Neural crest cell (in vitro differentiated cells): ENCODE results near the gene MGAT5B. TPM values are rescaled to one million over a fixed set of nuclear protein-coding genes. Genes with fewer than 3 reads are reported as not detected.

Source experiments
- DNase-seq: peaks from one replicate; pipeline ENCODE4 v3.0.0; 2021; ENCODE audit warnings: low read depth, mixed read lengths, low spot score
- H3K27ac Mint-ChIP-seq: one replicate; pipeline ENCODE4 v1.8.0; 2021; ENCODE audit warnings: mild to moderate bottlenecking, mixed read lengths; ENCODE audit not compliant: unreplicated experiment
- H3K27me3 Mint-ChIP-seq: 2 replicates; pipeline ENCODE4 v1.8.0; 2021; ENCODE audit warnings: low read depth, mild to moderate bottlenecking, mixed read lengths
- H3K36me3 Mint-ChIP-seq: 2 replicates; pipeline ENCODE4 v1.8.0; 2021; ENCODE audit warnings: low read depth, mild to moderate bottlenecking, mixed read lengths
- H3K4me1 Mint-ChIP-seq: 2 replicates; pipeline ENCODE4 v1.8.0; 2021; ENCODE audit warnings: mixed read lengths
- H3K4me3 Mint-ChIP-seq: one replicate; pipeline ENCODE4 v1.8.0; 2021; ENCODE audit warnings: mild to moderate bottlenecking, mixed read lengths
- H3K9me3 Mint-ChIP-seq: 2 replicates; pipeline ENCODE4 v1.8.0; 2021; ENCODE audit warnings: mixed read lengths
- total RNA-seq: library from RNA; stranded (reverse); gene quantifications from 2 replicates; pipeline ENCODE4 v1.2.1, GENCODE V29; 2021
- TF ChIP-seq, protein P1 (sequence below): fragments of 200-600 bp; sonication (generic); conservative IDR thresholded peaks from 2 replicates; pipeline ENCODE4 v1.5.0; 2021; ENCODE audit warnings: antibody characterized with exemption, mild to moderate bottlenecking

The MGAT5B gene
- total RNA-seq, 1 donor from 2014 or later: 14.6 TPM

DNA sequence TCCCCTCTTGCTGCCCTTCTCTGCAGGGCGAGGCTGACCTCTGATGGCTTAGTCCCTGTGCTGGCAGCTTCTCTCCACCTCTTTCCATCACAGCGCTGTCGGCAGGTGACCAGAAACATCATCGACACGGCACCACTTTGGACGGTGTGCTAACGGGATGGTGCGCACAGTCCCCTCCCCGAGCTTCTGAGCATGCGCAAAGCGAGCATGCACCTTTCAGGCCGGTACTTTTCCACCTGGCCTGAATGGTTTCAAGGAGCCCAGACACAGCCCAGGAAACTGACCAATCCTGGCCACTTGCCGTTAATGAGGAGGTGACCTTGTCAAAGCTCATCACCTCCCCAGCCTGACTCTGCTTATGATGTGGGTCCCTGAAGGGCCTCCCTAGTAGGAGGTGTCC lies 54.8 kb downstream of the MGAT5B start:
- Mint-ChIP-seq H3K27ac (no peak overlapping the region), H3K4me3 (no peak overlapping the region), H3K36me3 (no peaks in the 10 kb centered on the region), H3K4me1 (peaks cover 9% of the 10 kb centered on the region), H3K9me3 (no peaks in the 10 kb centered on the region), H3K27me3 (no peaks in the 10 kb centered on the region)
- DNase-seq: no peak
- TF ChIP-seq, protein P1, sequence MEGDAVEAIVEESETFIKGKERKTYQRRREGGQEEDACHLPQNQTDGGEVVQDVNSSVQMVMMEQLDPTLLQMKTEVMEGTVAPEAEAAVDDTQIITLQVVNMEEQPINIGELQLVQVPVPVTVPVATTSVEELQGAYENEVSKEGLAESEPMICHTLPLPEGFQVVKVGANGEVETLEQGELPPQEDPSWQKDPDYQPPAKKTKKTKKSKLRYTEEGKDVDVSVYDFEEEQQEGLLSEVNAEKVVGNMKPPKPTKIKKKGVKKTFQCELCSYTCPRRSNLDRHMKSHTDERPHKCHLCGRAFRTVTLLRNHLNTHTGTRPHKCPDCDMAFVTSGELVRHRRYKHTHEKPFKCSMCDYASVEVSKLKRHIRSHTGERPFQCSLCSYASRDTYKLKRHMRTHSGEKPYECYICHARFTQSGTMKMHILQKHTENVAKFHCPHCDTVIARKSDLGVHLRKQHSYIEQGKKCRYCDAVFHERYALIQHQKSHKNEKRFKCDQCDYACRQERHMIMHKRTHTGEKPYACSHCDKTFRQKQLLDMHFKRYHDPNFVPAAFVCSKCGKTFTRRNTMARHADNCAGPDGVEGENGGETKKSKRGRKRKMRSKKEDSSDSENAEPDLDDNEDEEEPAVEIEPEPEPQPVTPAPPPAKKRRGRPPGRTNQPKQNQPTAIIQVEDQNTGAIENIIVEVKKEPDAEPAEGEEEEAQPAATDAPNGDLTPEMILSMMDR: no peak

GRCh38 chr17:76923491-76923890 lies 55.3 kb downstream of the MGAT5B start:
- H3K36me3 Mint-ChIP-seq: no peaks in the 10 kb centered on the region
- H3K27me3 Mint-ChIP-seq: no peaks in the 10 kb centered on the region
- DNase-seq: no peak
- no peak overlapping the region for H3K27ac Mint-ChIP-seq
- H3K4me1 Mint-ChIP-seq: peaks cover 9% of the 10 kb centered on the region
- no peaks in the 10 kb centered on the region for H3K9me3 Mint-ChIP-seq
- TF ChIP-seq, protein P1: no peak
- no peak overlapping the region for H3K4me3 Mint-ChIP-seq

GRCh38 chr17:76924345-76925342 lies 56.4 kb downstream of the MGAT5B start:
- no peaks in the 10 kb centered on the region for H3K9me3 Mint-ChIP-seq
- no peaks in the 10 kb centered on the region for H3K27me3 Mint-ChIP-seq
- no peak overlapping the region for H3K27ac Mint-ChIP-seq
- no peaks in the 10 kb centered on the region for H3K36me3 Mint-ChIP-seq
- H3K4me1 Mint-ChIP-seq: peaks cover 9% of the 10 kb centered on the region
- TF ChIP-seq, protein P1: no peak
- DNase-seq: no peak
- H3K4me3 Mint-ChIP-seq: no peak overlapping the region

DNA sequence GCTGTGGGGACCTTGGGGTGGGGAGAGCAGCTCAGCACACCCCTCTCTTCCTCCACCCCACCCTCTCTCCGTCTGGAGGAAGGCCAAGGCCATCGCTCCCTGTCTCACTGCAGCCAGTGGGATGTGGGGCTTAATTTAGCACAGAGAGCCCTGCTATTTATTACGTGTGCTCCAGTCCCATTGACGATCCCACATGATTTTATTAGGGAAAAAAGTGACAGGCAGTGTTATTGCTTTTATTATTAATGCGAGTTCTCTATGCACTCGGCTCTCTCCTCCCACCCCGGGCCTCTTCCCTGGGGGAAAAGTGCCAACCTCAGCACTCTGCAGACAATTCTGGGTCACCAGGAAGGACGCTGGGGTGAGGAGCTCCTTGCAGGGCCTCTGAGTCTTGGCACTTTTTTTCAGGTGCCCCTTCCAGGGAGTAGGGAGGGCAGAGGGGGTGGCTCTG lies 57.3 kb downstream of the MGAT5B start:
- Mint-ChIP-seq H3K27me3 (no peaks in the 10 kb centered on the region), H3K9me3 (no peaks in the 10 kb centered on the region), H3K4me1 (peaks cover 9% of the 10 kb centered on the region), H3K27ac (no peak overlapping the region), H3K4me3 (peak overlapping the region; percentile 15), H3K36me3 (no peaks in the 10 kb centered on the region)
- DNase-seq: no peak
- TF ChIP-seq, protein P1: no peak

DNA sequence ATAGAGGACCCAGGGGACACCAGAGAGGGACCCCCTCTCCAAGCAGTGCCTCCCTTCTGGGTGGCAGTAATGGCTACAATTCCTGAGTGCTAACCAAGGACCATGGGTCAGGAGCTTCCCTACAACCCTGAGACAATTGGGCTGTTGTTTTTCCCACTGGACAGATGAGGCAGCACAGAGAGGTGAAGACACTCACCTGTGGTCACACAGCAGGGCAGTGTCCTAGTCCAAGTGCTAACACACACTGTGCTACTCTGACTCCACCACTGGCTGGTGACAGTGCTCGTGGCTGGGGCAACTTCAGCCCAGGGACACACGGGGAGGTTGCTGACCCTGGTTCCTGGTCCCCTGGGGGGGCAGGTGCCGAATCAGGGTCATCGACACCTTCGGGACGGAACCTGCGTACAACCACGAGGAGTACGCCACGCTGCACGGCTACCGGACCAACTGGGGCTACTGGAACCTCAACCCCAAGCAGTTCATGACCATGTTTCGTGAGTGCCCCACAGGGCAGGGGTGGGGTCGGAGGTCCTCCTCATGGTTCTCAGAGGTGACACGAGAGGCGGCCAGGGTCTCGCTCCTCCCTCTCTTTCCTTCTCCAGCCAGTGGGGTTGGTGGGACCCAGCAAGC lies 58.1 kb downstream of the MGAT5B start:
- no peaks in the 10 kb centered on the region for H3K27me3 Mint-ChIP-seq
- no peak for DNase-seq
- H3K4me1 Mint-ChIP-seq: peaks cover 12% of the 10 kb centered on the region

More for the DNA sequence above, 58.1 kb downstream of the MGAT5B start:
- H3K27ac Mint-ChIP-seq: no peak overlapping the region
- TF ChIP-seq, protein P1: no peak
- H3K4me3 Mint-ChIP-seq: no peak overlapping the region
- no peaks in the 10 kb centered on the region for H3K9me3 Mint-ChIP-seq
- H3K36me3 Mint-ChIP-seq: peaks cover 1% of the 10 kb centered on the region
